OCI-LY3 (cell line): ENCODE results near the gene TRIM33.

Experiments used
- H2AFZ ChIP-seq: fragments of 200-600, 300-600 bp; shearing (Covaris generic); 2 replicates; pipeline ENCODE4 v1.6.0; 2014; ENCODE audit warnings: antibody characterized with exemption, low read depth, low read length
- H3K27ac ChIP-seq: fragments of 200-600, 300-600 bp; sonication (generic); 2 replicates; pipeline ENCODE4 v1.5.1; 2014; ENCODE audit warnings: mild to moderate bottlenecking, low read length, moderate library complexity, mixed read lengths
- H3K27me3 ChIP-seq: fragments of 200-600, 300-600 bp; sonication (generic); 2 replicates; pipeline ENCODE4 v1.6.1; 2014; ENCODE audit warnings: low read depth, low read length, mixed read lengths
- H3K36me3 ChIP-seq: fragments of 200-600, 300-600 bp; sonication (generic); replicated peaks from 2 replicates; pipeline ENCODE3; 2014; ENCODE audit warnings: low read depth, low read length, mixed read lengths
- H3K4me1 ChIP-seq: fragments of 300-600, 200-600 bp; sonication (generic); 2 replicates; pipeline ENCODE4 v1.6.1; 2014; ENCODE audit warnings: low read length, mixed read lengths
- H3K4me2 ChIP-seq: fragments of 200-600, 300-600 bp; sonication (generic); 2 replicates; pipeline ENCODE4 v1.6.1; 2014; ENCODE audit warnings: low read length, mixed read lengths
- H3K4me3 ChIP-seq: fragments of 300-600, 200-600 bp; sonication (generic); 2 replicates; pipeline ENCODE4 v1.5.1; 2014; ENCODE audit warnings: antibody characterized with exemption, mild to moderate bottlenecking, low read length, moderate library complexity
- H3K79me2 ChIP-seq: fragments of 300-600, 200-600 bp; shearing (Covaris generic); 2 replicates; pipeline ENCODE4 v1.6.1; 2014; ENCODE audit warnings: mild to moderate bottlenecking, low read length, mixed read lengths
- H3K9ac ChIP-seq: fragments of 300-600, 200-600 bp; shearing (Covaris generic); 2 replicates; pipeline ENCODE4 v1.6.0; 2014; ENCODE audit warnings: mild to moderate bottlenecking, low read length, moderate library complexity
- H3K9me3 ChIP-seq: fragments of 200-600, 300-600 bp; shearing (Covaris generic); 2 replicates; pipeline ENCODE4 v1.6.1; 2014; ENCODE audit warnings: low read length, mixed read lengths; ENCODE audit not compliant: insufficient read depth
- H4K20me1 ChIP-seq: fragments of 200-600, 300-600 bp; sonication (generic); 2 replicates; pipeline ENCODE4 v1.6.1; 2016; ENCODE audit warnings: low read length, mixed read lengths; ENCODE audit not compliant: insufficient read depth
- CTCF ChIP-seq: fragments of 200-600, 300-600 bp; sonication (generic); IDR thresholded peaks from 2 replicates; pipeline ENCODE4 v1.5.1; 2014; ENCODE audit warnings: antibody characterized with exemption, low read length, low read depth
- EZH2phosphoT487 ChIP-seq: fragments of 200-600 bp; shearing (Covaris generic); IDR thresholded peaks from 2 replicates; pipeline ENCODE4 v1.6.1; 2018; ENCODE audit warnings: antibody characterized with exemption, mixed run types, low read depth

TRIM33 gene

GRCh38 chr1:114547076-114547475 is 36.1 kb upstream of the TRIM33 start:
- Histone ChIP-seq H3K79me2 (no peaks in the 10 kb centered on the region), H3K4me1 (no peaks in the 10 kb centered on the region), H3K9me3 (no peaks in the 10 kb centered on the region), H4K20me1 (no peaks in the 10 kb centered on the region), H3K27me3 (no peaks in the 10 kb centered on the region), H3K4me3 (no peak overlapping the region), H3K36me3 (no peaks in the 10 kb centered on the region), H2AFZ (no peak overlapping the region), H3K4me2 (no peak overlapping the region), H3K9ac (no peak overlapping the region), H3K27ac (no peak overlapping the region)
- TF ChIP-seq EZH2phosphoT487 (no peak), CTCF (no peak)

GRCh38 chr1:114545796-114546195 is 34.8 kb upstream of the TRIM33 start:
- H3K4me2 ChIP-seq: no peak overlapping the region
- no peaks in the 10 kb centered on the region for H4K20me1 ChIP-seq
- no peaks in the 10 kb centered on the region for H3K36me3 ChIP-seq
- H2AFZ ChIP-seq: no peak overlapping the region
- H3K4me1 ChIP-seq: no peaks in the 10 kb centered on the region
- H3K79me2 ChIP-seq: no peaks in the 10 kb centered on the region
- TF ChIP-seq EZH2phosphoT487 (no peak), CTCF (no peak)
- H3K27ac ChIP-seq: no peak overlapping the region
- no peaks in the 10 kb centered on the region for H3K27me3 ChIP-seq
- no peak overlapping the region for H3K4me3 ChIP-seq
- H3K9me3 ChIP-seq: no peaks in the 10 kb centered on the region
- no peak overlapping the region for H3K9ac ChIP-seq

- no peaks in the 10 kb centered on the region for H3K9me3 ChIP-seq
- H3K4me1 ChIP-seq: no peaks in the 10 kb centered on the region
- H2AFZ ChIP-seq: no peak overlapping the region
- H4K20me1 ChIP-seq: no peaks in the 10 kb centered on the region
- H3K9ac ChIP-seq: no peak overlapping the region
- no peaks in the 10 kb centered on the region for H3K36me3 ChIP-seq
- TF ChIP-seq CTCF: no peak
- TF ChIP-seq EZH2phosphoT487: no peak
- no peak overlapping the region for H3K27ac ChIP-seq
- H3K4me2 ChIP-seq: no peak overlapping the region
- no peaks in the 10 kb centered on the region for H3K79me2 ChIP-seq
- no peaks in the 10 kb centered on the region for H3K27me3 ChIP-seq
- no peak overlapping the region for H3K4me3 ChIP-seq
These were observed 34.3 kb upstream of the TRIM33 start for GRCh38 chr1:114545315-114545714.

- Histone ChIP-seq H4K20me1 (no peaks in the 10 kb centered on the region), H3K4me3 (no peak overlapping the region), H3K79me2 (no peaks in the 10 kb centered on the region), H3K36me3 (no peaks in the 10 kb centered on the region), H3K27me3 (no peaks in the 10 kb centered on the region), H3K27ac (no peak overlapping the region), H3K4me2 (no peak overlapping the region), H2AFZ (no peak overlapping the region), H3K4me1 (no peaks in the 10 kb centered on the region), H3K9ac (no peak overlapping the region), H3K9me3 (no peaks in the 10 kb centered on the region)
- no peak for TF ChIP-seq EZH2phosphoT487
- no peak for TF ChIP-seq CTCF
These were observed 29.8 kb upstream of the TRIM33 start for GRCh38 chr1:114540821-114541220.
